RWPE2 (cell line): ENCODE measurements around the gene LAMA5.

Source experiments
- ATAC-seq: fragments of 200-7000 bp; cut with Tn5 transposase; 3 replicates; pipeline ENCODE4 v1.9.1; 2021; ENCODE audit warnings: low read depth
- DNase-seq: peaks from one replicate; pipeline ENCODE4 v3.0.0-alpha.2; 2020; ENCODE audit warnings: low spot score
- H3K27ac ChIP-seq: fragments of 450-650 bp; 2 replicates; pipeline ENCODE4 v1.5.1; 2017; ENCODE audit warnings: mild to moderate bottlenecking; ENCODE audit not compliant: poor library complexity, severe bottlenecking
- H3K27me3 ChIP-seq: fragments of 250-450 bp; sonication (Bioruptor Pico); 2 replicates; pipeline ENCODE4 v1.5.1; 2021; ENCODE audit warnings: mild to moderate bottlenecking, moderate library complexity; ENCODE audit not compliant: insufficient read depth, poor library complexity, severe bottlenecking
- H3K36me3 ChIP-seq: fragments of 250-450 bp; sonication (Bioruptor Pico); 2 replicates; pipeline ENCODE4 v1.5.1; 2020; ENCODE audit warnings: low read depth, mild to moderate bottlenecking, moderate library complexity
- H3K4me1 ChIP-seq: fragments of 250-450 bp; sonication (Bioruptor Pico); 2 replicates; pipeline ENCODE4 v1.5.1; 2021; ENCODE audit warnings: mild to moderate bottlenecking, moderate library complexity; ENCODE audit not compliant: insufficient read depth, poor library complexity, severe bottlenecking
- H3K4me3 ChIP-seq: fragments of 250-450 bp; sonication (Bioruptor Pico); 2 replicates; pipeline ENCODE4 v1.5.1; 2021; ENCODE audit warnings: mild to moderate bottlenecking, moderate library complexity; ENCODE audit not compliant: severe bottlenecking
- H3K9me3 ChIP-seq: fragments of 250-450 bp; sonication (Bioruptor Pico); 2 replicates; pipeline ENCODE4 v1.5.1; 2021; ENCODE audit warnings: mild to moderate bottlenecking, moderate library complexity; ENCODE audit not compliant: severe bottlenecking
- TF ChIP-seq, protein P1 (sequence below): fragments of 450-650 bp; IDR thresholded peaks from one replicate; pipeline ENCODE4 v1.5.1; 2017; ENCODE audit warnings: mild to moderate bottlenecking, moderate library complexity; ENCODE audit not compliant: poor library complexity, severe bottlenecking

The LAMA5 gene

DNA sequence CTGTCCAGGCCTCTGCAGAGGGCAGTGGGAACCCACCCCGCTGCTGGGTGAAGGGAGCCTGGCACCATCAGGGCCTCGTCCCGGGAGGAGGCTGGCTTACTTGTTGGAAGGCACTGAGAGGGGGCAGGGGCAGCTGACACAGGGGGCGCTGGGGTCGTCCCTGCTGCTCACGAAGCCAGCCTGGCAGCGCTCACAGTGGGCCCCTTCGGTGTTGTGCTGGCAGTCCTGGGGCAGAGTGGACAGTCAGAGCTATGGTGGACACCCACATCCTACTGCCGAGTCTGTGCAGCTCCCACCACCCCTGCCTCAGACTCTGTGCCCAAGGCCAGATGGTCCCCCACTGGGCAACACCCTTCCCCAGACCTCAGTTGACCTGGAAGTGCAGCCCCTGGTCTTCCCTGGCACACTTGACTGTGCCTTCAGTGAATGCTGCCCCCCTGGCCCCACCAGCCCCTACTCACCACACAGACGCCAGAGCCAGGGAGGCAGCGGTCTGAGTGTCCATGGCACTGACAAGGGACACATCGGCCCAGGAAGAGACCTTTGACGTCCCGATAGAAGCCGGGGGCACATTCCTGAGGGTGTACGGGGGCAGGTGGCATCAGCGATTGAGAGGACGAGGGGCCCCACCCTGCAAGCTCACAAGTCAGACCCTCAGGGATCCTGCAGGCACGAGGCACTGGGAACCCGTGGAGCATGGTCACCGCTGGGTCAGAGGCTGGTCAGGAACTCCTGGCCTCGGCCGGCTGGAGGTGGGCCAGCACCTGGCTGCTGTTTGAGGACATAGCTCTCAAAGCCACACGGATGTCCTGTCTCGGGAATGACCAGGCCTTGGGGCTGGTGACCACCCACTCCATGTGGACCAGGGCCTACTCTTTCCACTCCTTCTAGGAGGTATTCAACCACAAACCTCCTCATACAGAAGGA, 42.9 kb downstream of the LAMA5 start:
- Histone ChIP-seq H3K27me3 (no peaks in the 10 kb centered on the region), H3K36me3 (peaks cover 92% of the 10 kb centered on the region), H3K27ac (no peak overlapping the region), H3K4me3 (no peak overlapping the region), H3K4me1 (no peaks in the 10 kb centered on the region), H3K9me3 (no peaks in the 10 kb centered on the region)
- no peak for ATAC-seq
- peak; percentile 89 for DNase-seq
- TF ChIP-seq, protein P1, sequence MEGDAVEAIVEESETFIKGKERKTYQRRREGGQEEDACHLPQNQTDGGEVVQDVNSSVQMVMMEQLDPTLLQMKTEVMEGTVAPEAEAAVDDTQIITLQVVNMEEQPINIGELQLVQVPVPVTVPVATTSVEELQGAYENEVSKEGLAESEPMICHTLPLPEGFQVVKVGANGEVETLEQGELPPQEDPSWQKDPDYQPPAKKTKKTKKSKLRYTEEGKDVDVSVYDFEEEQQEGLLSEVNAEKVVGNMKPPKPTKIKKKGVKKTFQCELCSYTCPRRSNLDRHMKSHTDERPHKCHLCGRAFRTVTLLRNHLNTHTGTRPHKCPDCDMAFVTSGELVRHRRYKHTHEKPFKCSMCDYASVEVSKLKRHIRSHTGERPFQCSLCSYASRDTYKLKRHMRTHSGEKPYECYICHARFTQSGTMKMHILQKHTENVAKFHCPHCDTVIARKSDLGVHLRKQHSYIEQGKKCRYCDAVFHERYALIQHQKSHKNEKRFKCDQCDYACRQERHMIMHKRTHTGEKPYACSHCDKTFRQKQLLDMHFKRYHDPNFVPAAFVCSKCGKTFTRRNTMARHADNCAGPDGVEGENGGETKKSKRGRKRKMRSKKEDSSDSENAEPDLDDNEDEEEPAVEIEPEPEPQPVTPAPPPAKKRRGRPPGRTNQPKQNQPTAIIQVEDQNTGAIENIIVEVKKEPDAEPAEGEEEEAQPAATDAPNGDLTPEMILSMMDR: no peak

DNA sequence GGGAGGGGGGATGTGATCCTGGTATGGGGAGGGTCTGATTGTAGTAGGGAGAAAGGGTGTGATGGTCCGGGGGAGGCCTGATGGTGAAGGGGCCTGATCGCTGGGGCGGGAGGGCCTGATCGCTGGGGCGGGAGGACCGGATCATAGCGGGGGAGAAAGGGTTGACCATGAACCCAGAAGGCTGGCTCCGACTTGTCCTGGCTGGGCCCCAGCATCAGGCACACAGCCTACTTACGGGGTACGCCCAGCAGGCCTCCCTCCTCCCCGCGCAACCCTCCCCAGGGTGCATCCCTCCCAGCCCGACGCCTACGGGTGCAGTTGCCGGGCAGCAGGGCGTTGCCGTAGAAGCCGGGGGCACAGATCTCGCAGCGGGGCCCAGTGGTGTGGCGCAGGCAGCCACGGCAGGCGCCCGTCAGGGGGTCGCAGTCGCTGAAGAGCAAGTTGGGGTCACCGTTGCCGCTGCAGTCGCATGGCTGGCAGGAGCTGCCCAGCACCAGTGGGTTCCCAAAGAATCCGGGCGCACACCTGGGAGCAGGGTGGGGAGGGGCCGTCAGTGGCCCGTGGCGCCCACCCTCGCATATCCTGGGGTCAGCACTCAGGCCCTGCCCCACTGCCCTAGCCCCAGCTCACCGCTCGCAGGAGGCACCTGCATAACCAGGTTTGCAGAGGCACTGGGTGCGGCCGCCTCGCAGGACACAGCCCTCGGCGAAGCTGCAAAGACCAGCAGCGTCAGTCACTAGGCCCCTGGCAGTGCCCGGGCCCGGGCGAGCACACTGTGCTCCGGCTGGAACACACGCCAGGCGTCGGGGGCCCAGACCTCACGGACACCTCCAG, 43.7 kb downstream of the LAMA5 start:
- ATAC-seq (no peak), DNase-seq (peak; percentile 91)
- Histone ChIP-seq H3K27ac (no peak overlapping the region), H3K4me1 (no peaks in the 10 kb centered on the region), H3K4me3 (no peak overlapping the region), H3K27me3 (no peaks in the 10 kb centered on the region), H3K36me3 (peaks cover 92% of the 10 kb centered on the region), H3K9me3 (no peaks in the 10 kb centered on the region)
- TF ChIP-seq, protein P1: no peak

DNA sequence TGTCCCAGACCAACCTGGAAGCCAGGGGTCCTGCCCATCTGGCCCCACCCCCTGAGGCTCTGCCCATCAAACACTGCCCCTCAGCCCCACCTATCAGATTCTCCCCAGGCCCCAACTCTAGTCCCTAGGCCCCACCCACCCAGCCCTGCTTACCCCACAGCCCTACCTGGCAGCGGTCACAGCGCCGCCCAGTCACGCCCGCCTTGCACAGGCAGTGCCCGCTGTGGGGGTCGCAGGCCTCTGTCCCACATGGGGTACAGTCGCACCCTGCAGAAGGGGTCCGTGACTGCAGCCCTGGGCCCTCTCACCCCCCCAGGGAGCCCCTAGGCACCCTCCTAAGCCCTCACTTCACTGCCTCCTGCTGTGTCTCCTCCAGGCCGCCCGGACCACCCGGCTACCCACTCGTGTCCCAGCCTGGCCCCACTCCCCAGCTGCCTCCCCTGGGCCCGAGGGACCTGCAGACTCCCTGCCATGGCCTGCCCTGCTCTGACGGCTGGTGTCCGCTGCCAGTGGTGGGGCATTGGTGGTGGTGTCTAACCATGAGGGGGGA, 44.5 kb downstream of the LAMA5 start:
- H3K4me1 ChIP-seq: no peaks in the 10 kb centered on the region
- DNase-seq (peak; percentile 91), ATAC-seq (peak; percentile 15)
- TF ChIP-seq, protein P1: no peak
- H3K36me3 ChIP-seq: peaks cover 87% of the 10 kb centered on the region
- H3K9me3 ChIP-seq: no peaks in the 10 kb centered on the region
- no peaks in the 10 kb centered on the region for H3K27me3 ChIP-seq
- no peak overlapping the region for H3K27ac ChIP-seq
- no peak overlapping the region for H3K4me3 ChIP-seq

DNA sequence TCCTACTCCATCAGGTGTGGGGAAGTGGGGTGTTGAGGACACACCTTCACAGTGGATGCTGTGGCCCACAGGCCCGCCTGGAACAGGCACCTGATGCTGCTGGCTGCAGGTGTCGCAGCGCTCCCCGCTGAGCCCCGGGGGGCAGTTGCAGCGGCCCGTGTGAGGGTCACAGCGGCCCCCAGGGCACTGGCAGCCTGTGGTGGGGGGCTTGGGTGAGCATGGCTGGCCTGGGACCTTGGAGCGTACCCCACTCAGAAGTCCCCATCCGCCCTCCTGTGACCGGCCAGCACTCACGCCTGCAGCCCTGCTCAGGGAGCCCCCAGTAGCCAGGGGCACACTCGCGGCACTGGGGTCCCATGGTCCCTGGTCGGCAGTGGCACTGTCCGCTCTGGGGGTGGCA, 45.1 kb downstream of the LAMA5 start:
- TF ChIP-seq, protein P1: no peak
- peak; percentile 89 for DNase-seq
- Histone ChIP-seq H3K4me1 (no peaks in the 10 kb centered on the region), H3K9me3 (no peaks in the 10 kb centered on the region), H3K27me3 (no peaks in the 10 kb centered on the region), H3K36me3 (peaks cover 87% of the 10 kb centered on the region), H3K4me3 (no peak overlapping the region), H3K27ac (no peak overlapping the region)
- ATAC-seq: peak; percentile 11
